ENCODE measurements around the gene PCDH10. TPM values are rescaled to one million over a fixed set of nuclear protein-coding genes. Genes with fewer than 3 reads are reported as not detected.
A peak's percentile ranks its signal among the peaks of the same experiment; 100 is the strongest.
"Not testable (repeated sequence)": the region's sequence is repeated elsewhere in the genome, so short reads cannot be mapped to it uniquely, and the experiment has no call there.

Gene PCDH10
- total RNA-seq, 1 donor from 2014 or later, result 110 TPM

DNA sequence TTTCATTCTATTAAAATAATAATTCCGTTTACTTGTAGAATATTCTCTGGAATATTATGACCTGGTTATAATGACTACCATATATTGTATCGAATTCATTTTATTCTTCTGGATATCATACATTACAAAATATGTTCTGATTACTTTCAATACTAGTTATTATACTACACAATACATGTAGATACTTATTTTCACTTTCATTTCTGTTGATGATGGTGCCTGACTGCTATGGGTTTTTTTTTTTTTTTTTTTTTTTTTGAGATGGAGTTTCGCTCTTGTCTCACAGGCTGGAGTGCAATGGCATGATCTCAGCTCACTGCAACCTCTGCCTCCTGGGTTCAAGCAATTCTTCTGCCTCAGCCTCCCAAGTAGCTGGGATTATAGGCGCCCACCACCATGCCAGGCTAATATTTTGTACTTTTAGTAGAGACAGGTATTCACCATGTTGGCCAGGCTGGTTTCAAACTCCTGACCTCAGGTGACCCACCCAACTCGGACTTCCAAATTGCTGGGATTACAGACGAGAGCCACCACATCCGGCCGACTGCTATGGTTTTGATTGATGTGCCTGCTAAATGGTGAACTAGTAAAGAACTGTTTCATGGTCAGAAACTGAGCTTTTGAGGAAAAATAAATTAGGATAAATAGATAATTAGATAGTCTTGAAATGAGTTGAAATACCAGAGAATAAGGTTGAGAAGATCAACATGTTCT, 39.5 kb downstream of the PCDH10 start:
- FAIRE-seq (peak; percentile 47), DNase-seq (ENCODE audit: low spot score in 2 of 2) (no peak)

DNA sequence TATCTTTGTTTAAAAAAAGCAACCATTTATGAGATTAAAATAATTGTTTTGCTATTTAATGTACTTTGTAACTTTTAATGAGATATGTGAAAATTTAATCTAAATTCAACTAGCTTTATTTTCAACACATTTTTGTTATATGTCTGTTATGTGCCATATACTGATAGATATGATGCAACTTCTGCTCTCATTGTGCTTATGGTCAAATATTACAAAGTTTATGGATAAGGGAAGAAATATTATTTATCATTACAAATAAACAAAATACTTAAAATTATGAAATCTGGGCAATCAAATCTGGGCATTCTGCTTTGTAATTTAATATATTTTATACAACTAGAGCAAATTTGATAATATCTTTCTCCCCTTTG, 40.0 kb downstream of the PCDH10 start:
- DNase-seq (ENCODE audit: low spot score in 2 of 2) (no peak), FAIRE-seq (peak; percentile 43)

DNA sequence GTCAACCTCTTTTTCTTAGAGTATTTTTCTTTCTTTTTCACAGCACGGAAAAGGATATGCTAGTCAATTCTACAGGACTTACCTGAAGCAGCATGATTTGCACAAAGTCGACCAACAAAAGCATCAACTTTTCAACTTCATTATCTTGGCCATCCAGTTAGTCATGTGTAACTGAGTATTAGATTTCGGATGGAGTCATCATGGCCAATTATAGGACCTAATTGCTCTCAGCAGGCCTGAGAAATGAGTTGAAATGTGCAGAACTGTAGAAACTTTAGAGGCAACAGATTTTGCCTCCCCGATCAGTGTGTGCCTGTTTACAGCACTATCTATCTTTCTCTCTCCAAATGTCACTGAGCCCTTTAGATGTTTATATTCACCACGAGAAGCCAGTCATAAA, 41.0 kb downstream of the PCDH10 start:
- no peak for FAIRE-seq
- no peak for DNase-seq (ENCODE audit: low spot score in 2 of 2)

DNA sequence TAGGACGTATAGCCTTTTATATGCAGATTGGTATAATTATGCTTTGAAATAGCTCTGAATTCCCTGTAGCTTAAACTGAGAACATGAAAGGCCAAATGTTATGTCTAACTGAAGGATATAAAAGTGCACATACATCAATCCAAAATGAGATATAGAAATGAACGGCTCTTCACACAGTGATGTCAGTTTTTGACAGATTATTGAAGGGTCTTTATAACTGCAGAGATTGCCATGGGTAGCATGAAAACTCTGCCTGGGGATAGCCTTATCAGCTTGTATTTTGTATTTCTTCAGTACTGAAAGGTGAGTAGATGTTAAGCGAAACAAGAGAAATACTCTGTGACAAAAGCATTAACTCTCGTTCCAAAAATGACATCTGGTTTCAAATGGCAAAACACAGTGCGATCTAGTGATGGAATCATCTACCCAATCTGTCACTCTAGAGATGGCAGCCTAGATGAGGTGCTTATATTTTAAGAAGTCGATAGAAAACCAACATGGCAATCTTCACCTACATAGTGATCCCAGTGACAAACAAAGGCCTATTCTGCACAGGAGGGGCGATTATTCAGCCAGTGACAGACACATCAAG, 59.7 kb downstream of the PCDH10 start:
- FAIRE-seq (no peak), DNase-seq (ENCODE audit: low spot score in 2 of 2) (no peak)

DNA sequence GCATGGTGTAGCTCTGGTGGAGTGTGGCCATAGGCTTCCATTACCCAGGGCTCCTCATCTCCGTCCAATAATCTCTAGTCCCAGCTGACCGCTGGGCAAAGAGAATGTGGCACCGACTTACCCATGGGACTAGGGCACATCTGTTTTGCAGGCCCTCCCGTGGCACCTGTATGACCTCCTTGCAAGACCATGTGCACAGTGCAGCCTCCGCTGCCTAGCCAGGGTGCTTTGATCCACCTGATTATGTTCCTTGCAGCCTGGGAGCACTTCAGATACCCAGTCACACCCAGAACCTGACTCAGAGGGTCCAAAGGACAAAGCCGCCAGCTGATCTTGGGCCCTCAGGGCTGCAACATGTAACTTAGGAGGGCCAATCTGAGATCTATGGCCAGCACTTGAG, 84.8 kb downstream of the PCDH10 start:
- DNase-seq (ENCODE audit: low spot score in 2 of 2) (no peak), FAIRE-seq (no peak)

DNA sequence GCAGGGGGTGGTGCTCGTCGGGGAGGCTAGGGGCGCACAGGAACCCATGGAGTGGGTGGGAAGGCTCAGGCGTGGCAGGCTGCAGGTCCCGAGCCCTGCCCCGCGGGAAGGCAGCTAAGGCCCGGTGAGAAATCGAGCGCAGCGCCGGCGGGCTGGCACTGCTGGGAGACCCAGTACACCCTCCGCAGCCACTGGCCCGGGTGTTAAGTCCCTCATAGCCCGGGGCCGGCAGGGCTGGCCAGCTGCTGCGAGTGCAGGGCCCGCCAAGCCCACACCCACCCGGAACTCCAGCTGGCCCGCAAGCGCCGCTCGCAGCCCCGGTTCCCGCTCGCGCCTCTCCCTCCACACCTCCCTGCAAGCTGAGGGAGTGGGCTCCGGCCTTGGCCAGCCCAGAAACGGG, 91.4 kb downstream of the PCDH10 start:
- FAIRE-seq; DNase-seq (ENCODE audit: low spot score in 2 of 2): not testable (repeated sequence)
